ENCODE data around the gene PGM2. TPM values are rescaled to one million over a fixed set of nuclear protein-coding genes. Genes with fewer than 3 reads are reported as not detected.

The PGM2 gene
- total RNA-seq, 2 donors from 2014 or later: 21.5 to 25.1 TPM

DNA sequence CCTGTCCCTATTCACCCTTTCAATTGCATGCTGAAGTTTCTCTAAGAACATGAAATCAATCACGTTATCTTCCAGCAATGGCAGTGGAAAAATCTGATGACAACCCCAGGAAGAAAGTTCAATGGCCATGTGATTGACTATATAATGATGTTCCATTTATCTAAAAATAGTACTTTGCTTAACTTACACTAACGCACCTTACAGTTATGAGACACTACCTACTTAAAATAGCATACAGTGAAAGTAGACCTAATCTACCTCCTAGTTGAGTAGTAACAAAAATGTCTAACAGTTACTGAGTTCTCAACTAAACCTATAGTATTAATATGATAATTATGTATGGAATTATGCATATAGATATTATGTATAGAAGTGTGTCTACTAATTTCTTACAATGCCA is 28.6 kb upstream of the PGM2 start:
- H3K9ac ChIP-seq (ENCODE audit: extremely low read depth, low read length, poor library complexity, severe bottlenecking): no peak overlapping the region
- H3K4me1 Mint-ChIP-seq: no peaks in the 10 kb centered on the region
- H3K36me3 ChIP-seq (ENCODE audit: control insufficient read depth, insufficient read depth, low read length): no peaks in the 10 kb centered on the region
- H3K4me3 ChIP-seq (ENCODE audit: low read length): no peak overlapping the region
- TF ChIP-seq, protein P1, sequence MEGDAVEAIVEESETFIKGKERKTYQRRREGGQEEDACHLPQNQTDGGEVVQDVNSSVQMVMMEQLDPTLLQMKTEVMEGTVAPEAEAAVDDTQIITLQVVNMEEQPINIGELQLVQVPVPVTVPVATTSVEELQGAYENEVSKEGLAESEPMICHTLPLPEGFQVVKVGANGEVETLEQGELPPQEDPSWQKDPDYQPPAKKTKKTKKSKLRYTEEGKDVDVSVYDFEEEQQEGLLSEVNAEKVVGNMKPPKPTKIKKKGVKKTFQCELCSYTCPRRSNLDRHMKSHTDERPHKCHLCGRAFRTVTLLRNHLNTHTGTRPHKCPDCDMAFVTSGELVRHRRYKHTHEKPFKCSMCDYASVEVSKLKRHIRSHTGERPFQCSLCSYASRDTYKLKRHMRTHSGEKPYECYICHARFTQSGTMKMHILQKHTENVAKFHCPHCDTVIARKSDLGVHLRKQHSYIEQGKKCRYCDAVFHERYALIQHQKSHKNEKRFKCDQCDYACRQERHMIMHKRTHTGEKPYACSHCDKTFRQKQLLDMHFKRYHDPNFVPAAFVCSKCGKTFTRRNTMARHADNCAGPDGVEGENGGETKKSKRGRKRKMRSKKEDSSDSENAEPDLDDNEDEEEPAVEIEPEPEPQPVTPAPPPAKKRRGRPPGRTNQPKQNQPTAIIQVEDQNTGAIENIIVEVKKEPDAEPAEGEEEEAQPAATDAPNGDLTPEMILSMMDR (conservative IDR thresholded peaks at IDR 0.05): no peak
- H3K9me3 ChIP-seq (ENCODE audit: control insufficient read depth, low read length): peaks cover 2% of the 10 kb centered on the region
- DNase-seq: no peak
- H3K36me3 Mint-ChIP-seq (ENCODE audit: low read depth): no peaks in the 10 kb centered on the region
- peaks cover 4% of the 10 kb centered on the region for H3K9me3 Mint-ChIP-seq
- H3K4me3 Mint-ChIP-seq: no peak overlapping the region
- no peaks in the 10 kb centered on the region for H3K27me3 Mint-ChIP-seq (ENCODE audit: insufficient read depth)
- H3K27ac Mint-ChIP-seq: no peak overlapping the region
- H3K27ac ChIP-seq (ENCODE audit: low read depth, low read length): no peak overlapping the region
- H3K4me1 ChIP-seq (ENCODE audit: control insufficient read depth, insufficient read depth, low read length): no peaks in the 10 kb centered on the region
- WGBS, 2 experiments (ENCODE audit: insufficient coverage in 1 of 2, insufficient read length in 1 of 2): 79% methylated on average over 2 of the region's 2 CpGs; no CpG with 5 or more reads in 1 of the 2 experiments
- H3K27me3 ChIP-seq (ENCODE audit: control insufficient read depth, insufficient read depth, low read length, poor library complexity, severe bottlenecking): no peaks in the 10 kb centered on the region

DNA sequence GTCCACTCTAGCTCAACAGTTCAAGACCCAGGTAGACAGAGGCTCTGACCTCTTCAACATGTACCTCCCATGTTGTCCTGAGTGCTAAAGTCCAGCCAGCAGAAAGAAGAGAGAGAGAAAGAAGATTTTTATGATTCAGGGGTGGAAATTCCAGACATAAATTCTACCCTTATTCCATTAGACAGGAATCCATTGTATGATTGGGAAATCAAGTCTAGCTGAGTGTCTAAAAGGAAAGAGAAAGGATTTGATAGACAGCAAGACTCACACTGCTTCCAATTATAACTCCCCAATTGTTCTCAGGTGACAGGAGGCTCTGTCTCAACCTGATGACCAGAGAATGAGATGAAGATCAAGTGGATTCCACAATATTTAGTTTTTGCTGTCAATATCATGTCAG is 27.9 kb upstream of the PGM2 start:
- no peak overlapping the region for H3K27ac Mint-ChIP-seq
- H3K36me3 ChIP-seq (ENCODE audit: control insufficient read depth, insufficient read depth, low read length): no peaks in the 10 kb centered on the region
- no peaks in the 10 kb centered on the region for H3K27me3 ChIP-seq (ENCODE audit: control insufficient read depth, insufficient read depth, low read length, poor library complexity, severe bottlenecking)
- H3K4me1 Mint-ChIP-seq: no peaks in the 10 kb centered on the region
- no peaks in the 10 kb centered on the region for H3K27me3 Mint-ChIP-seq (ENCODE audit: insufficient read depth)
- no peak overlapping the region for H3K4me3 ChIP-seq (ENCODE audit: low read length)
- no peak overlapping the region for H3K4me3 Mint-ChIP-seq
- no peaks in the 10 kb centered on the region for H3K9me3 ChIP-seq (ENCODE audit: control insufficient read depth, low read length)
- DNase-seq: no peak
- no peaks in the 10 kb centered on the region for H3K36me3 Mint-ChIP-seq (ENCODE audit: low read depth)
- TF ChIP-seq, protein P1 (conservative IDR thresholded peaks at IDR 0.05): no peak
- no peaks in the 10 kb centered on the region for H3K4me1 ChIP-seq (ENCODE audit: control insufficient read depth, insufficient read depth, low read length)
- H3K9me3 Mint-ChIP-seq: no peaks in the 10 kb centered on the region
- H3K9ac ChIP-seq (ENCODE audit: extremely low read depth, low read length, poor library complexity, severe bottlenecking): no peak overlapping the region
- H3K27ac ChIP-seq (ENCODE audit: low read depth, low read length): no peak overlapping the region

DNA sequence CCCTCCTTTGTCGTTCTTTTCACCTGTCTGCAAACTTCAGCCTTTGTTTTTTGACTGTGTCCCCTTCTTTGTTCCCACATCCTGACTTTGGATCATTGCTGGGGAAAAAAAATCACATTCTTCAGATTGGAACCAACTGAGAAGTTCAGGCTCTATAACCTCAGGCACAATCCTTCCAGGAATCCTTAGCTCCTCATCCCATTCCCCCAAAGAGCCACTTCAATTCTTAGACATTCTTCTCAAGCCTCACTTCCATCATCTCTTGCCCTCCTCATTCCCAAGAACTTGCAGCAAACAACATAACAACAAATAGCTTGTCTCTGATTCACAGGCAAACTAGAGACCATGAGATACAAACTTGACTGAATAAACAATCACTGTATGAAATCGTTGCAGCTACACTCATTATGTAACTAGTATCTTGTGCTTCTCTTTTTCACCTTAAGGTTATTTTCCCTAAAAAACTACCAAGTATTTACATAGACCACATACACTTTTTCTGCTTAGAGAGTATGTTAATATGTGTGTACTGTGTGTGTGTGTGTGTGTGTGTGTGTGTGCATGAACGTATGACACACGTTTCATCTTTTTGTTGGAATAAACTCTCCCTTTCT is 26.4 kb upstream of the PGM2 start:
- TF ChIP-seq, protein P1 (conservative IDR thresholded peaks at IDR 0.05): no peak
- no peaks in the 10 kb centered on the region for H3K9me3 ChIP-seq (ENCODE audit: control insufficient read depth, low read length)
- no peak overlapping the region for H3K9ac ChIP-seq (ENCODE audit: extremely low read depth, low read length, poor library complexity, severe bottlenecking)
- H3K36me3 Mint-ChIP-seq (ENCODE audit: low read depth): no peaks in the 10 kb centered on the region
- 44 to 50% methylated on average over 2 of the region's 4 CpGs for WGBS, 2 experiments (ENCODE audit: insufficient coverage in 1 of 2, insufficient read length in 1 of 2)
- no peaks in the 10 kb centered on the region for H3K36me3 ChIP-seq (ENCODE audit: control insufficient read depth, insufficient read depth, low read length)
- no peak overlapping the region for H3K4me3 Mint-ChIP-seq
- H3K27me3 Mint-ChIP-seq (ENCODE audit: insufficient read depth): no peaks in the 10 kb centered on the region
- no peaks in the 10 kb centered on the region for H3K4me1 Mint-ChIP-seq
- no peaks in the 10 kb centered on the region for H3K27me3 ChIP-seq (ENCODE audit: control insufficient read depth, insufficient read depth, low read length, poor library complexity, severe bottlenecking)
- no peaks in the 10 kb centered on the region for H3K4me1 ChIP-seq (ENCODE audit: control insufficient read depth, insufficient read depth, low read length)
- no peak overlapping the region for H3K4me3 ChIP-seq (ENCODE audit: low read length)
- H3K27ac Mint-ChIP-seq: no peak overlapping the region
- H3K9me3 Mint-ChIP-seq: no peaks in the 10 kb centered on the region
- H3K27ac ChIP-seq (ENCODE audit: low read depth, low read length): no peak overlapping the region
- no peak for DNase-seq
